CD1c-positive myeloid dendritic cell (primary cell): ENCODE results near the gene NEURL3.
"Not testable (repeated sequence)": the region's sequence is repeated elsewhere in the genome, so short reads cannot be mapped to it uniquely, and the experiment has no call there.

Source experiments
- DNase-seq: peaks from one replicate; pipeline ENCODE4 v3.0.0-alpha.2; 2016; ENCODE audit errors: extremely low spot score

The NEURL3 gene

GRCh38 chr2:96485350-96485749 lies 19.8 kb downstream of the NEURL3 start:
- DNase-seq = no peak

- no peak for DNase-seq
Measured at GRCh38 chr2:96484091-96484490, 21.1 kb downstream of the NEURL3 start.

GRCh38 chr2:96477458-96477857 lies 27.7 kb downstream of the NEURL3 start:
- no peak for DNase-seq

GRCh38 chr2:96471772-96472171 lies 33.4 kb downstream of the NEURL3 start:
- DNase-seq = no peak

GRCh38 chr2:96470636-96471035 lies 34.5 kb downstream of the NEURL3 start:
- DNase-seq = peak; percentile 56

GRCh38 chr2:96470109-96470508 lies 35.0 kb downstream of the NEURL3 start:
- DNase-seq = no peak

- no peak for DNase-seq
Measured at GRCh38 chr2:96468904-96469303, 36.3 kb downstream of the NEURL3 start.

GRCh38 chr2:96464651-96465050 lies 40.5 kb downstream of the NEURL3 start:
- no peak for DNase-seq

- no peak for DNase-seq
Measured at GRCh38 chr2:96464061-96464460, 41.1 kb downstream of the NEURL3 start.

- DNase-seq = no peak
Measured at GRCh38 chr2:96463119-96463518, 42.0 kb downstream of the NEURL3 start.

- DNase-seq = not testable (repeated sequence)
Measured at GRCh38 chr2:96461616-96462015, 43.5 kb downstream of the NEURL3 start.

- no peak for DNase-seq
Measured at GRCh38 chr2:96452053-96452452, 53.1 kb downstream of the NEURL3 start.

GRCh38 chr2:96449637-96450036 lies 55.5 kb downstream of the NEURL3 start:
- DNase-seq = no peak

- no peak for DNase-seq
Measured at GRCh38 chr2:96449174-96449573, 56.0 kb downstream of the NEURL3 start.

- DNase-seq = no peak
Measured at GRCh38 chr2:96447726-96448125, 57.4 kb downstream of the NEURL3 start.
